GM21619 (cell line): ENCODE measurements around the gene MMP12.
"Not testable (repeated sequence)": the region's sequence is repeated elsewhere in the genome, so short reads cannot be mapped to it uniquely, and the experiment has no call there.

Experiments
- ATAC-seq: cut with Tn5 transposase; IDR thresholded peaks from one replicate; pipeline ENCODE4 v1.9.1; 2021; ENCODE audit not compliant: unreplicated experiment

Gene MMP12

DNA sequence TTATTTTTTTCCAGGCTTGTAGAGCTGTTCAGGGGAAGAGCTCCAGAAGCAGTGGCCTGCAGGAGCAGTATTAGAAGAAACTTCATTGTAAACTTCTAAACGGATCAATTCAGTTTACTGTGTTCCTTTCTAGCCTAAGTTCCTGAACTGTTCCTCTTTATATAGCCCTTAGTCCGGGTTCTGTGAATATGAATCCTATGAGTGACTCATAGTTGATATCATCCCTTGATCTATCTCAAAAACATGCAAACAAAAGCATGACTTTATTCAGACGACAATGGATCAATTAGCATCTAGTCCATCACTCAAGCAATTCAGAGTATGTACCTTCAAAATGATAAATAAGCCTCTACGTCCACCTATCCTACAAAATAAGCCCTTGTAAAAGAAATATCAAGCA lies at the start of gene MMP12:
Gene MMP12, minus strand, starts transcription at position 131 of the 400 bp plus-strand sequence. Its CDS starts 45 bp downstream, at position 86.
- no peak for ATAC-seq

DNA sequence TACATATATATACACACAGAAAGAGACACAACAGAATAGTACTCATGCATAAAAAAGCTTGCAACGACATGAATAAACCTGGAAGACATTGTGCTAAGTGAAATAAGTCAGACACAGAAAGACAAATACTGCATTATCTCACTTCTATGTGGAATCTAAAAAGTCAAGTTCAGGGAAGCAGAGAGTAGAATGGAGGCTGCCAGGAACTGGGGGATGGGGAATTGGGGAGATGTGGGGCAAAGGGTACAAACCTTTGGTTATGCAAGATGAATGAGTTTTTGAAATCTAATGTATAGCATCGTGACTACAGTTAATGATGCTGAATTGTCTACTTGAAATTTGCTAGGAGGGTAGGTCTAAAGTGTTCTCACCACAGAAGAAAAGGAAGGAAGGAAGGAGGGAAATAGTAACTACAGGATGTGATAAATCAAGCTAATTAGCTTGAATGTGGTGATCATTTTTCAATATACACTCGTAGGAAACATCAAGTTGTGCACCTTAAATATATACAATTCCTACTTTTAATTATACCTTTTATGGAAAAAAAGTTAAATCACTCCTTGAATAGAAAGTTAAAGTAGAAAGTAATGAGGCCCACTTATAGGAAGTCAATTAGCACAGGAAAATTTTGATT lies 46.9 kb upstream of the MMP12 start:
- no peak for ATAC-seq

DNA sequence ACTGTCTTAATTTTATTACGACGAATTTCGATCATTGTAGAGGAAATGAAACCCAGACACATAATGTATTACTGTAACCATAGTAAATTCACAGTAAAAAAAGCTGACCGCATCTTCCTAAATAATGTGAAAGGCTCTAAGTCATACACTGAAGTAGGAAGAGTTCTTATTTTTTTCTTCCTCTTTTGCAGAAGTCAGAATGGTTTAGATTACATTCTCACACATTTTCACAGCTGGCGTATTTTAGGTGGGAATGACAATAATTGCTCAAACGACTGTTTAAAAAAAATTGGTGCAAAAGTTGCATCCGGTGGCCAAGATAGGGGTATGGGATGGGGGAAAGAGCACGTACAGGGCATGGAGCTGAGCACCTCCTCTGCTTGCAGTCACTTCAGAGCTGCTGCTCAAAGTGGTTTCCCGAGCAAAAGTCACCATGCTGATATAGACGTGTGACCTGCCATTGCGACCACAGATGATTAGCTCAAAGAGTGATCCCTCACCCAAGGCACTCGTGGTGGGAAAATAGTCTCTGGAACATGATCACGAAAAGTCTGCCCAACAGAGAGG lies 45.4 kb upstream of the MMP12 start:
- ATAC-seq = peak; percentile 89

DNA sequence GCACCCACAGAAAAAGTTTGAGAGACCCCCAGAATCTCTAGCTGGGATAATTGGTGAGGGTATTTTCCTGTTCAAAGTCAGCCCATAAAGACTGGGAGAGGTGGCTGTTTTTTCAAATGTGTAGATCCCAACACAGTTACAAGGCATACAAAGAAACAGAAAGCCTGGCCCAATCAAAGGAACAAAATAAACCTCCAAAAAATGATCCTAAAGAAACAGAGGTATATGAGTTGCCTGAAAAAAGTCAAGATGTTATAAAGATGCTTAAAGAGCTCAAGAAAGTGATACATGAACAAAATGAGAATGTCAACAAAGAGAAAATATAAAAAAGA lies 40.2 kb upstream of the MMP12 start:
- no peak for ATAC-seq

DNA sequence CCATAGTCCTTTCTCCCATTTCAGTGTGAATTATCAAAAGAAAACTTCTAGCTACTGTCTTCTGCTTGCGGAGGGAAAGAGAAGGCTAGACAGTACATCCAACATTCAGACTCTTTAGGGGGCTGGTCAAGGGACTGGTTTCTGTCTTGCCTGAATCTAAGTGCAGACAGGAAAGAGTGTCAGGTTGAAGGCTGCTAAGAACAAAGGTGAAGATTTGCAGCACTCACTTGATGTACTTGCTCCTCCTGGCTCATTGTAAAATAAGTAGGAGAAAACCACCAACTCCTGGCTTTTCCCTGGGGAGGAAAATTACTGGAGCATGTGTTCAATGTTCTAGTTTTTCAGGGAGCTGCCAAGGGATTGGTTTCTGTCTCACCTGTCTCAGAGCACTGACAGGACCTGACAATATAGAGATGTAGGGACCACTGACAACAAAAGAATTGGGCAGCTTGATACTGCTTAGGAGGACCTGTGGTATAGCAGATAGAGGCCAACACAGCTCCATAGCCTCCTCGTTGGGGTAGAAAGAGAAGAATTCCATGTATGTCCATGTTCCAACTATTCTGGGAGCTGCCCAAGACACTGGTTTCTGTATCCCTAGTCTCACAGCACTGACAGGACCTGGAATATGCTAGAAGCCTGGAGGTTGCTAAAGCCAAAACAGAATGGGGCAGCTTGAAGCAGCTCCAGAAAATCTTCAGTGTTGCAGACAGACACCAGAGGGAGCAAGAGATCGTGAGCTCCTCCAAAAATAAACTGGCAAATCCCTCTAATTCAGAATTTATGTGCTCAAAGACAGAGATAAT lies 39.7 kb upstream of the MMP12 start:
- ATAC-seq = no peak

DNA sequence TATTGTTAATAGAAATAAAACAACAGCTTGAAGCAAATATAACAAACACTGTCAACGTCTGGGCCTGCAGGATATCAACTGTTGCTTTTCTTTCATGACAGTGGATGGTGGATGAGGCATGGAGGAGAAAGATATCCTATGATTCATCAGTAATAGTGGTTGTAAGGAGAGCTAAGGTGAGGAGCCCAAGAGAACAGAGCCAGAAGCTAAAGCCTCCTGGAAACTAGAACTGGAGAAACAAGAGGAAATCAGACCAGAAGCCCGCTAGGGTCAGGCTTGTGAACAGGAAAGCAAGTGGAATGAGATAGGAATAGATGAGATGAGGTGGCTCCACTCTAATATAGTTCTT lies 37.7 kb upstream of the MMP12 start:
- ATAC-seq = no peak

DNA sequence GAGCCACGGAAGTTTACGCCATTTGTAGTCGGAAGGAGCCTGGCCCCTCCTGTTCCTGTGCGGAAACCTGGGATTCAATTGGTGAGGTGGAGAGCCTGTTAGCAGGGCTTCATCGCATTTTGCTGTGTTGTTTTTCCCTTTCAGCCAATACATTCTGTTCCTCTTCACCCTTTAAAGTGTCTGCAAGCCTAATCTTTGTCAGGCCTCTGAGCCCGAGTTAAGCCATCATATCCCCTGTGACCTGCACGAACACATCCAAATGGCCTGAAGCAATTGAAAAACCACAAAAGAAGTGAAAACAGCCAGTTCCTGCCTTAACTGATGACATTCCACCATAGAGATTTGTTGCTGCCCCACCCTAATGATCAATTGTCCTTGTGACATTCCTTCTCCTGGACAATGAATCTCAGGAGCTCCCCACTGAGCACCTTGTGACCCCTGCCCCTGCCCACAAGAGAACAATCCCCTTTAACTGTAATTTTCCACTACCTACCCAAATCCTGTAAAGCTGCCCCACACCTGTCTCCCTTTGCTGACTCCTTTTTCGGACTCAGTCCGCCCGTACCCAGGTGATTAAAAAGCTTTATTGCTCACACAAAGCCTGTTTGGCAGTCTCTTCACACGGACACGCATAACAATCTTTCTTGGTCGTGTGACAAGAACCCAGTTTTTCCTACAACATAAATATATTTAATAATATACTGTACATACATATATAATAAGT lies 37.1 kb upstream of the MMP12 start:
- no peak for ATAC-seq

DNA sequence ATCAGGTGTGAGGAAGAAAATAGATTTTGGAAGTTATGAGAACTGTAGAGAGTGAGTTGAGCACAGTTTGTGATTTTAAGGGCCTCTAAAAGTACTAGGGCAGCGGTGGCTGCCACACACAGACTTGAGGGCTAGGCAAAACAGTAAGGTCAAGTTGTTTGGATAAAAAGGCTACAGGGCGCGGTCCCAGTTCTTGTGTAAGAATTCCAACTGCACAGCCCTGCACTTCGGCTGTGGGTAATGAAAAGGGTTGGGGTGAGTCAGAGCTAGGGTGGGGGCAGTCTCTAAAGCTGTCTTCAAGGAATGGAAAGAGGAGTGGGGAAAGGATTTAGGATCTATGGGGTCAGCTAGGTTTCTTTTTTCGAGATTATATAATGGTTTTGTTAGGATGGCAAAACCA lies 31.1 kb upstream of the MMP12 start:
- not testable (repeated sequence) for ATAC-seq

DNA sequence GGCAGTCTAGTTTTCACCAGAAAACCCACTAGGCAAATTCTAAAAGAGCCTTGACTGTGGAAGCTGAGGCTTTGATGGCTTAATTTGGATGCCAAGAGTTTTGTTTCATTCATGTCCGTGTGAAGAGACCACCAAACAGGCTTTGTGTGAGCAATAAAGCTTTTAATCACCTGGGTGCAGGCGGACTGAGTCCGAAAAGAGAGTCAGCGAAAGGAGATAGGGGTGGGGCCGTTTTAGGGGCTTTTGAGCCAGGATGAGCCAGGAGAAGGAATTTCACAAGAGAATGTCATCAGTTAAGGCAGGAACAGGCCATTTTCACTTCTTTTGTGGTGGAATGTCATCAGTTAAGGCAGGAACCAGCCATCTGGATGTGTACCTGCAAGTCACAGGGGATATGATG lies 29.1 kb upstream of the MMP12 start:
- not testable (repeated sequence) for ATAC-seq

DNA sequence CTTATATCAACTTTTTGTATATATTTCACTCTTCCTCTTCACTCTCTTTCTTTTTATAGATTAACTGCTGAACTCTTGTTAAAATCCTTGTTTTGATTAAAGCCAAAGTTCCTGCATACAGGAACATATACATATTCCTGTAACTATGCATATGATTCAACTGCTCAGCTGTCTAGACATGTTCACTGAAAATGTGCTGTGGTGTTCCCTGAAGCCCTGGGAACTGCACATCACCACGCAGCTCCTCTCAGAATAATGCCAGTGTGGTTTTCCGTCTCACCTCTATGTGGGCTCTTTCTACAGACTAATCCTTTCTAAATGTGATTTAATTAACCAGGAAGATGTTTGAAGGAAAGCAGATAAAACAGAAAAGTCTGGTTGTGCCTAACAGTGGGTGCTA lies 25.6 kb upstream of the MMP12 start:
- ATAC-seq = no peak

DNA sequence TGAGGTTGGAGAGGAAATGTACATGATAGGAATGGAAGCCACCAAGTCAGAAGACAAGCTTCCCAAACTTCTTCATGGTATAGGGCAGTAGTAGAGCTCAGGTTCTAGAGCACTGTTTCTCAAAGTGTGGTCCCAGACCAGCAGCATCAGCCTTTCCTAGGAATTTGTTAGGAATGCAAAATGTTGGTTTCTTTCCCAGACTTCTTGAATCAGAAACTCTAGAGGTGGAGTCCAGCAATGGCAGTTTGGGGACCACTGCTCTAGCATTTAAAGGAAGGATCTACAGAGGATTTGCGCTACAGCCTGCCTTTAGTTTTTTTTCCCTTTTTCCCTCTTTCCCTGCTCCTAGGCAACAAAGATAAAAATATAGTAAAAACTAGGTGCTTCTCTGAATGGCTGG lies 17.0 kb upstream of the MMP12 start:
- ATAC-seq = no peak

DNA sequence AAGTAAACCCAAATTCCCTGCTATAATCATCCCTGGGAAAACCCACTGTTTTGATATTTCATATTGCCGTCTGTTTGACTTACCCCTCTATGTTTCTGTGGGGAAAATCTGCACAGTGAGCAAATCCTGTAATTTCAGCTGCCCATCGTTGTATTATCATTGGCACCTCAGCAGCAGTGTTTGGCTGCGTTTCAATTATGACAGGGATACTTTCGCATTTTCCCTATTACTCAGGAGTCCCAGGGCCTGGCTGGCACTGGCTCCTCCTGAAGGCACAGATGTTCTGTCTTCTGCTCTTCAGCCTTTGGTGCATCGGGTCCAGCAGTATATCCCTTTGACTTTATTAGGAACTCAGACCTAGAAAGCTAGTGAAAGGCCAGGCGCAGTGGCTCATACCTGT lies 12.2 kb upstream of the MMP12 start:
- ATAC-seq = no peak

DNA sequence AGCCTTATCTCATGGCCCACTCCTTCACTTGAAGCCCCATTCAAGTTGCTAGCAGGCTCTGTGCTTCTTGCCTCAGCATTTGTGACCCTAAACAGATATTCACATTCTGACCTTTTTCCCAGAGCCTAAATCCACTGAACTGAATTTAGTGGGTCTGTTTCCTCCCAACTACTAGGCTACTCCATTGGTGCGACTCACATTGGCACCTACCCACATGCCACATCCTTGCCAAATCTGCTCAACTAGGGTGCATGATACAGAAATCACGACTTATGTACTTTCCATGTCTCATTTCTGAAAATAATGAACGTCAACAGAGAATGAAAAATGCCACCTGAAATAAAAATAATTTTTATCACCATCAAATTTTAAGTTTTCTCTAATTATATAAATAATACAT lies 8.4 kb upstream of the MMP12 start:
- no peak for ATAC-seq

DNA sequence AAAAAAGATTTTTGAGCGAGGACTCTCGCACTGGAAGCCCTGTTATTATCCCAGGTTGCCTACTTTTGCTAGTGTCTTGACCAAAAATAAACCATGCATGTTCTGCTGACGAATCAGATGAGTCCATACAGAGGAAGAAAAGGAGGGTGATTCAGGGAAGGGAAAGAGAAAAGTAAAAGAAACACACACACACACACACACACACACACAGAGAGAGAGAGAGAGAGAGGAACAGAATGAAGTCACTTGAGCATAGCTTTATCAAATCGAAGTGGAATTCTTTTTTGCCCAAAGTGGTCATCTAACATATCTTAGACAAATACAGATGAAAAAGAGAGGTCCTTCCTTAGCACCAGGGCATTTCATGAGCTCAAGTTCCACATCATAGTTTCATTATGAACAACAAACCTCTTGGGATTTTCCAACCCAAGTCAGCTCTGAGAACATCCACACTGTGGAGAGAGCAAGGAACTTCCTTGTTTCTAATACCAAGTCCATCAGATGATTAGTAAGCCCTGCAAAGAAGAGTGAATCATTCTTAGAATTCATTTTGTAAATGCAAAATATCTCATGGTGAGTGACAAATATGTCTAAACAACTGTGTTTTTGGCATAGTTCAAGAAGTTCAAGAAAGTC lies 7.7 kb upstream of the MMP12 start:
- ATAC-seq = peak; percentile 86

DNA sequence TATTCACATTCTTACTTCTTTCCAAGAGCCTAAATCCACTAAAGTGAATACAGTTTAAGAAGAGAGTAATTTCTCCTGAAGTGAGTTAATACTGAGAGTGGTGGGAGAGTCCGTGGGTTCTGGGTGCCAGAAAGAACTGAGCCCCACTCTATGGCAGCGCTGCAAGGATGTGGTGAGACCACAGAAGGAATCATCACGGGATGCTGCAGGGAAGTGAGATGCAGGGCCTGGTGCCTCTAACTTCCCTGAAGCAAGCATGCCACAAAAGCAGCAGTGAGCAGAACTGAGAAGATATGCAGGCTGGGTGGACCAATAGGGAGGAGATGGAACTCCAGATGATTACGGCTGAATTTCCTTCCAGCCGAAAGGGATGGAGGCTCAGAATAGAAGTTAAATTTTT lies 5.0 kb upstream of the MMP12 start:
- no peak for ATAC-seq

DNA sequence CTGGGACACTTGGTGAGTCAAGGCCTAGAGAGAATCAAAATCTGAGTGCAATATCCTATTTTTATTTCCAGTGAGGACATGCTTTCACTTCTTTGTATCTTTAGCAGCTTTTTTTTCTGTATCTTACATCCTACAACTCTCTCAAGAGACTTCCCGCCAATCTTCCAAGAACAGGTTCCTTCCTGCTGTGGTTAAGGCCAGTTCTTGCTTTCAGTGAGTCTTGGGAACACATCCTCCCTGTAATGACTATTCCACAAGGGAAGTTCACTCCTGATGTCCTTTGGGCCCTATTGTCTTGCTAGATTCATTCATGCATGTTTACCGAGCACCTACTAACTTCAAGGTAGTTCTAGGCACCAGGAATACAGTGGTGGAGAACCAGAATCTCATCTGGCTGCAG lies 3.8 kb upstream of the MMP12 start:
- ATAC-seq = no peak

DNA sequence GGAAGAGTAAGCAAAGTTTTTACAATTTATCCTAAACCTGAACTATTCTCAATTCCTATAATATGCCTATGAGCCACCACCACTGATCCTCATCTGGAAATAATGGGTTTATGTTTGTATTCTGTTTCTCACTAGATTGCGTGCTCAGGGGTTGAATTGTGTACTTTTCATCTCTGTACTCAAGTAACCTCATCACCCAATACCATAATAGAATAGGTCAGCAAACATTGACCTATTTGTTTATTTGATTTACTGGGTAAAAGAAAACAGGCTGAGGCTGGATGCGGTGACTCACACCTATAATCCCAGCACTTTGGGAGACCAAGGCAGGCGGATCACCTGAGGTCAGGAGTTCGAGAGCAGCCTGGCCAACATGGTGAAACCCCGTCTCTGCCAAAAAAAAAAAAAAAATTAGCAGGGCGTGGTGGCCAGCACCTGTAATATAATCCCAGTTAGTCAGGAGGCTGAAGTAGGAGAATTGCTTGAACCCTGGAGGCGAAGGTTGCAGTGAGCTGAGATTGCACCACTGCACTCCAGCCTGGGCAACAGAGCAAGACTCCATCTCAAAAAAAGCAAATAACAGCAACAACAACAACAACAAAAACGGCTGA lies 5.3 kb downstream of the MMP12 start:
- not testable (repeated sequence) for ATAC-seq

DNA sequence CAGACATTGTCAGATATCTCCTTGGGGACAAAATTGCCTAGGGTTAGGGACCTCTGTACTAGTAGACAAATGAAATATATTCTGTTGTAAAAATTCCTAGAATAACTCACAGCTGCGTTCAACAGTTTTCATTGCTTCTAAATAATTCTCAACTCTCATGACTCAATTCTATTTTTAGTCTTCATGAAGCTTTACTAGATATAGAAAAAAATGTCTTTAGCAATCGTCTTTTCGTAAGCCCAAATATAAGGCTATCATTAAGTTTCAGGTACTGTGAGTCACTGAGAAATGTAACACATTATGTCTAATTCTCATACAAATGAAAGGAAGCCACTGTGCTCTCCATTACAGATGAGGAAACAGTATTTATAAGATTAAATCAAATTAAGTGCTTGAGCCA lies 6.4 kb downstream of the MMP12 start:
- no peak for ATAC-seq

DNA sequence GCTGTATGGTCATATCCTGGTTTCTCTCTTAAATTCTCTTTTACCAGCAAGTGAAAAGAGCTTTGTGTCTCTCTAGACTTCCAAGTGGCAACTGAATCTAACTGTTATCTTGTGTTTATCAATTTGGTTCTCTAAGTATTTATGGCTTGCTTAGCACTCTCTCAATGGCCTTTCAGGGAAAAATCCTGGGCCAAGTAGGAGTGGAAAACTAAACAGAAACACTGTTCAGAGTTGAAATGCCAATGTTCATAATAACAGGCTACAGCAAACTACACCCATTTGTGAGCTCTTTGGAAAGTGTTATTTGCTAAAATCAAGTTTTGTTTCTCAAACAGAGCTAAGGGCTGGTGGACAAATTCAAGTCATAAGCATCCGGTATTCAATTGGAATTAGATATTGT lies 10.1 kb downstream of the MMP12 start:
- ATAC-seq = no peak

DNA sequence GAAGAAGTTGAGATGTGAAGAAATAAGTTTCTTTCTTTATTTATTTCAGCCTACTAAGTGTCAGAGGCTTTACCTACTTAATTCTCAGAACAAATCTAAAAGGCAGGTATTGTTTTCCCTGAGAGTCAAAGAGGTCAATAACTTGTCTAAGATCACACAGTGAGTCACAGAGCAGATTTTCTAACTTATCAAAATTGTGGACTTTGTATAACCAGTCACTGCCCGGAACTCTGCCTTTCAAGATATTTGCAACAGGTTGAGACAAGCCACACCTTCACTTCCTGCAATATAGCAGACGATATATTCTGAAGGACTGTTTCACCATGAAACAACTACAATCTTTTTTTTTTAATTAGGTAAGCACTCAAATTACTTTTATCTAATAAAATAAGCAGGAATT lies 20.8 kb downstream of the MMP12 start:
- no peak for ATAC-seq

DNA sequence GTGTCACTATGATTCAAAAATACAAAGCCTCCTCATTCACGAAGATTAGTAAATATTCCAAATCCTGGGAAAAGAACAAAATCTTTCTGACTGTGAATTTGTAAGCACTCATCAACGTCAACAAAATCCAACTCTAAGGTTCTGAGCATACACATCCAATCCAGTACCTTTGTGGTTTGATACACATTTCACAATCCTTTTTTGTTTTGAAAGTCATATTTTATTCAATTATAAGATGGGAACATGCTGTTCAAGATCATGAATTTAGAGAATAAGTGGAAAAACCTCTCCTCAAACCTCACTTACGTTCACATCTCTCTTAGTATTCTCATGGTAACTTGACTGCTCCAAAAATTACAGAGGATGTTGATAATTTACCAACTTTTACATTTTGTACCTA lies 21.7 kb downstream of the MMP12 start:
- ATAC-seq = no peak
